ENCODE data around the gene BASP1. TPM values are rescaled to one million over a fixed set of nuclear protein-coding genes. Genes with fewer than 3 reads are reported as not detected.

Gene BASP1
- total and polyA plus RNA-seq, 2 donors from 2014 or later: 5.1 to 12.5 TPM

GRCh38 chr5:17221843-17222636, 4.6 kb downstream of the BASP1 start:
- DNase-seq (no peak), FAIRE-seq (no peak)
- no peak overlapping the region for H3K27ac ChIP-seq (ENCODE audit: low read depth in 2 of 2, low read length in 2 of 2)
- intact Hi-C loops (cut with DNase I): no loop called here
- peaks cover 0 to 2% (median 0%) of the 10 kb centered on the region in 3 donors for H3K4me1 ChIP-seq (ENCODE audit: control insufficient read depth in 2 of 3, insufficient read depth in 2 of 3, low read depth in 1 of 3, low read length in 3 of 3)
- H3K4me3 ChIP-seq (ENCODE audit: low read length in 3 of 3): no peak overlapping the region
- TF ChIP-seq, protein P1, sequence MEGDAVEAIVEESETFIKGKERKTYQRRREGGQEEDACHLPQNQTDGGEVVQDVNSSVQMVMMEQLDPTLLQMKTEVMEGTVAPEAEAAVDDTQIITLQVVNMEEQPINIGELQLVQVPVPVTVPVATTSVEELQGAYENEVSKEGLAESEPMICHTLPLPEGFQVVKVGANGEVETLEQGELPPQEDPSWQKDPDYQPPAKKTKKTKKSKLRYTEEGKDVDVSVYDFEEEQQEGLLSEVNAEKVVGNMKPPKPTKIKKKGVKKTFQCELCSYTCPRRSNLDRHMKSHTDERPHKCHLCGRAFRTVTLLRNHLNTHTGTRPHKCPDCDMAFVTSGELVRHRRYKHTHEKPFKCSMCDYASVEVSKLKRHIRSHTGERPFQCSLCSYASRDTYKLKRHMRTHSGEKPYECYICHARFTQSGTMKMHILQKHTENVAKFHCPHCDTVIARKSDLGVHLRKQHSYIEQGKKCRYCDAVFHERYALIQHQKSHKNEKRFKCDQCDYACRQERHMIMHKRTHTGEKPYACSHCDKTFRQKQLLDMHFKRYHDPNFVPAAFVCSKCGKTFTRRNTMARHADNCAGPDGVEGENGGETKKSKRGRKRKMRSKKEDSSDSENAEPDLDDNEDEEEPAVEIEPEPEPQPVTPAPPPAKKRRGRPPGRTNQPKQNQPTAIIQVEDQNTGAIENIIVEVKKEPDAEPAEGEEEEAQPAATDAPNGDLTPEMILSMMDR (IDR thresholded peaks at IDR 0.05; ENCODE audit: borderline replicate concordance, extremely low read depth, insufficient read depth): no peak
- H3K9ac ChIP-seq (ENCODE audit: low read length in 3 of 3): no peak overlapping the region
- no peaks in the 10 kb centered on the region for H3K9me3 ChIP-seq (ENCODE audit: control insufficient read depth in 2 of 3, insufficient read depth in 1 of 3, low read length in 3 of 3)
- H3K27me3 ChIP-seq (ENCODE audit: control insufficient read depth, insufficient read depth, low read length): no peaks in the 10 kb centered on the region
- H3K36me3 ChIP-seq (ENCODE audit: control insufficient read depth in 2 of 3, insufficient read depth in 3 of 3, low read length in 3 of 3): no peaks in the 10 kb centered on the region

GRCh38 chr5:17222664-17223063, 5.2 kb downstream of the BASP1 start:
- peaks cover 0 to 2% (median 0%) of the 10 kb centered on the region in 3 donors for H3K4me1 ChIP-seq (ENCODE audit: control insufficient read depth in 2 of 3, insufficient read depth in 2 of 3, low read depth in 1 of 3, low read length in 3 of 3)
- H3K36me3 ChIP-seq (ENCODE audit: control insufficient read depth in 2 of 3, insufficient read depth in 3 of 3, low read length in 3 of 3): no peaks in the 10 kb centered on the region
- FAIRE-seq (no peak), DNase-seq (no peak)
- H3K4me3 ChIP-seq (ENCODE audit: low read length in 3 of 3): no peak overlapping the region
- no peaks in the 10 kb centered on the region for H3K27me3 ChIP-seq (ENCODE audit: control insufficient read depth, insufficient read depth, low read length)
- no peak overlapping the region for H3K9ac ChIP-seq (ENCODE audit: low read length in 3 of 3)
- H3K9me3 ChIP-seq (ENCODE audit: control insufficient read depth in 2 of 3, insufficient read depth in 1 of 3, low read length in 3 of 3): no peaks in the 10 kb centered on the region
- TF ChIP-seq, protein P1 (IDR thresholded peaks at IDR 0.05; ENCODE audit: borderline replicate concordance, extremely low read depth, insufficient read depth): no peak
- no peak overlapping the region for H3K27ac ChIP-seq (ENCODE audit: low read depth in 2 of 2, low read length in 2 of 2)
- intact Hi-C loops (cut with DNase I): no loop called here

- H3K9me3 ChIP-seq (ENCODE audit: control insufficient read depth in 2 of 3, insufficient read depth in 1 of 3, low read length in 3 of 3): no peaks in the 10 kb centered on the region
- H3K9ac ChIP-seq (ENCODE audit: low read length in 3 of 3): no peak overlapping the region
- no peak for FAIRE-seq
These were observed 6.1 kb downstream of the BASP1 start for GRCh38 chr5:17223367-17224185.

More at GRCh38 chr5:17223367-17224185, 6.1 kb downstream of the BASP1 start:
- Histone ChIP-seq H3K4me1 (ENCODE audit: control insufficient read depth in 2 of 3, insufficient read depth in 2 of 3, low read depth in 1 of 3, low read length in 3 of 3) (peaks cover 0 to 2% (median 0%) of the 10 kb centered on the region in 3 donors), H3K36me3 (ENCODE audit: control insufficient read depth in 2 of 3, insufficient read depth in 3 of 3, low read length in 3 of 3) (no peaks in the 10 kb centered on the region), H3K27ac (ENCODE audit: low read depth in 2 of 2, low read length in 2 of 2) (no peak overlapping the region), H3K4me3 (ENCODE audit: low read length in 3 of 3) (no peak overlapping the region), H3K27me3 (ENCODE audit: control insufficient read depth, insufficient read depth, low read length) (no peaks in the 10 kb centered on the region)
- intact Hi-C loops (cut with DNase I): no loop called here
- TF ChIP-seq, protein P1 (IDR thresholded peaks at IDR 0.05; ENCODE audit: borderline replicate concordance, extremely low read depth, insufficient read depth): no peak
- DNase-seq: no peak

All from kidney (tissue), 14 donors.